ENCODE measurements around the gene FOXA1.

The FOXA1 gene

GRCh38 chr14:37602605-37603453 lies 7.8 kb upstream of the FOXA1 start:
- DNase-seq (ENCODE audit: low read depth in 2 of 2), result no peak

DNA sequence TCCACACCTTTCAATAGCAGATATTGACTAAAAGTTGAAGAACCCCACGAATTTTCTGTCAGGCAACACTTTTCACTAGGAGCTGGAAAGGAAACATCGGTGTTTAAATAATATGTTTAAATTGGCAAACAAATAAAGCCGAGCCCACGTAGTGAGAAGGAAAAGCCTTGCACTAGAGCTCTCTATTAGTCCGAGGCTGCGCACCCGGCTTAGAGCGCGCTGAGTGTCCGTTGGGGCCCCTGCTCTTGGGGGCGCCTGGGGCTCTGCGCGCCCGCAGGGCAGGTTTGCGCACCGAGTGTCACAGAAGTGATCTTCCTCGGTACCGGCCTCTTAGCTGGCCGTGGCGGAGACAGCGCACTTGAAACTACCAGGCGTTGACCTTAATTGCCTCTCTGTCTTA lies 6.8 kb upstream of the FOXA1 start:
- no peak for DNase-seq (ENCODE audit: low read depth in 2 of 2)

DNA sequence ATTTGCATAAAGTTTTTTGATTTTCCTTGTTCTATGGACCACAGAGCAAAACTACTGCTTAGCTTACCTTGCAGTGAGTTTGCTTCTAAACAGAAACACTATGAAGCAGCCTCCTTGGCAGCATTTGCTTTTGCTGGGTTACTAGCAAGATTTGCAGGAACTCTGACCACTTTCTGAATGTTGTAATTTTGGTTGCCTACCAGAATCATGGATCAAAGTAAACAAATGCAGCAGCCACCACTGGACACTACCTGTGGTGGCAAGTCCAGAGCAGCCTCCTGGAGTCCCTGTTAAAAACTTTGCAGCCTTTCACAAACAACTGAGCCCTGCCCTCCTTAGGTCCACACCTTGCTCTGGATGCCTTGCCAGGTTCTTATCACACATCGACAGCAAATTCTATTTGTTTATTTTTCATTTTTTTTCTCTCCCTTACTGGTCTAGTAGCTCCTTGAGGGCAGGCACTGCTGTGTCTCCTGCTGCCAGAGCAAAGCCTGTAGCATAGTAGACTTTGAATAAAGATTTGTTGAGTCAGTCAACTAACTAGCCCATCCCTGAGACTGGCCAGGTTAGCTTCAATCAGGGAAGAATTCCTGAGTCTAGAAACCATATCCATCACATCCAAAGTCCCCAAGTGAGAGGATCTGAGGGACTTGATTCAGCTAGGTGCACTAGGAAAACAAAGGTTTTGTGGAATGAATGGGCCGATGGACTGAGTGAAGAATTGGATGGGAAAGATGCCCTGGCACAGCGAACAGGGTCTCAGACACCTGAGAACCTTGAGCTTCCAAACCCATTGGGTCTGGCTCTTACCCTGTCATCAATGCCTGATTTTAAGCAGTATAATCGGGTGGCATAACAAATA lies 6.1 kb upstream of the FOXA1 start:
- no peak for DNase-seq (ENCODE audit: low read depth in 2 of 2)

DNA sequence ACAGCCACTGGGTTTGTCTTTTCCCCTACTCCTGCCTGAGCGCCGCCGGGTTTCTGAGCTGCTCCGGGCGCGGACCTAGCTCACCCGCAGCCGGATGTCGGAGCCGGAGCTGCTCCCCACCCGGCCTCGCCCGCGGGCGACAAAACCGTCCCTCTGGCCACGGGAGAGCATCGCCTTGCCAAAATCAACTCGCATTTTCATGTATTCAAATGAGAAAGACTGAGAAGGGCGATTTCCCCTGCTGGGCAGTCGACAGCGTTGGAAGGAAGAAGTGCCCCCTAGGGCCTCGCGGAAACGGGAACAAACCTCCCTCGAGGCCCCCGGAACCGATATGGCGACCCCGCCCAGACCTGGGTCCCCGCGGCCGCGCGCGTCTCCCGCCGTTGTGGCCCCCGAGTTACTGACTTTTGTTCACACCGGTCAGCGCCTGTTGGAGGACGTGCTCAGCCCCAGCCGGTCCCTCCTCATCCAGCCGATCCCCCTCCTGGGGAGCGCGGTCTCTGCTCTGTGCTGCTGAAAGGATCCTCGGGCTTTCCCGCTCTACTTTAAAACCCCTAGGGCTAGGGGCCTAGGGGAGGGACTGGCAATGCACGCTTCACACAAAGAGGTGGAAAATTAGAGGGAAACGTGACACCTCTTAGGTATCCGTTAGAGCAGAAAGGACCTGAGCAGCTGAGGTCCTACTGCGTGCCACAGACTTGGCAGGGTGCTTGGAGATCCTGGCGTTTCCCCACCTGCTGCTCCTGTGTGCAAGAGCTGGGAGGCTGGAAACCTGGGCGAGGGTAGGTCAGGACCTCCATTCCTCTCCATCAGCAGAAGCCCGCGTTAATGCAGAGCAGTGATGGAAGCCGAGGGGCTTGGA lies 4.7 kb upstream of the FOXA1 start:
- DNase-seq (ENCODE audit: low read depth in 2 of 2), result no peak

GRCh38 chr14:37598747-37599506 lies 3.9 kb upstream of the FOXA1 start:
- DNase-seq (ENCODE audit: low read depth in 2 of 2), result no peak

- DNase-seq (ENCODE audit: low read depth in 2 of 2), result no peak
Measured at GRCh38 chr14:37597914-37598746, 3.1 kb upstream of the FOXA1 start.

- DNase-seq (ENCODE audit: low read depth in 2 of 2), result no peak
Measured at GRCh38 chr14:37597538-37597913, 2.5 kb upstream of the FOXA1 start.

GRCh38 chr14:37596790-37597472 lies 1.9 kb upstream of the FOXA1 start:
- DNase-seq (ENCODE audit: low read depth in 2 of 2), result no peak

DNA sequence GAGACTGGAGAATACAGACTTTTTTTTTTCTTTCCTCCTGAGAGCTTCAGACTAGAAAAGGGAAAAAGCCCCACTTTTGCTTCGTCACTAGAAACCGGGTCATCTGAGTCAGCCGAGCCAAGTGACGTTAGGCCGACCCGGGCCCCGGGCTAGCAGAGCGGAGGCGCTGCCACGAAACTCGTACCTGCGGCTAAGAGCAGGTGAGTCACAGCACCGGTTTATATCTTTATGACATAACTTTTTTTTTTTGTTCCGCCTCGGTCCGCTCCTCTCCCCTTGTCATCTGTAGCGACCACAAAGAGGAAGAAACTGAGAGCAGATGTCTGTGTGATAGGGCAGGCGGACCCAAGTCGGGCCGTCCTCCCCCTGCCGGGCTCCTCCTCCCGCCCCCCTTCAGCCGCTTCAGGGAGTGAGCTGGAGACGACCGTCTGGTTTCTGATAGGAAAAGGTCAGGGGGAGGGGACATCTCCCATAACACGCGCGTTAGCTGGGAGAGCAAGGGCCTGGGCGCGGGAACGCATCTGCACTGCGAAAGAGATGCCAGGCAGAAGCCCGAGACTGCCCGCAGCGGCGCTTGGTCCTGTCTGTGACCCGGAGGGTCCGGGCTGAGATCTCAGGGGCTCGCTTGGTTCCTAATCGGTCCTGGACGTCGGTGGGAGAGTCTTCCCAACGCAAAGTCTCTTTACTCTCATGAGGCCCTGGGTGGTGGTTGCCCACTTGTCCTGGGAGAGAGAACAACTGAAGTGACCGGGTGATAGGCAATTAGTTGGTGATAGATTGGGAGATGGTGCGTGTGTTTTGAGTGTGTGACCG lies 966 bp upstream of the FOXA1 start:
- DNase-seq (ENCODE audit: low read depth in 2 of 2), result peak in 1 of 2 donors; percentile 46

- DNase-seq (ENCODE audit: low read depth in 2 of 2), result no peak
Measured at GRCh38 chr14:37594238-37594970, 645 bp downstream of the FOXA1 start.

- no peak for DNase-seq (ENCODE audit: low read depth in 2 of 2)
Measured at GRCh38 chr14:37593511-37594237, 1.4 kb downstream of the FOXA1 start.

GRCh38 chr14:37592482-37593408 lies 2.3 kb downstream of the FOXA1 start:
- no peak for DNase-seq (ENCODE audit: low read depth in 2 of 2)

DNA sequence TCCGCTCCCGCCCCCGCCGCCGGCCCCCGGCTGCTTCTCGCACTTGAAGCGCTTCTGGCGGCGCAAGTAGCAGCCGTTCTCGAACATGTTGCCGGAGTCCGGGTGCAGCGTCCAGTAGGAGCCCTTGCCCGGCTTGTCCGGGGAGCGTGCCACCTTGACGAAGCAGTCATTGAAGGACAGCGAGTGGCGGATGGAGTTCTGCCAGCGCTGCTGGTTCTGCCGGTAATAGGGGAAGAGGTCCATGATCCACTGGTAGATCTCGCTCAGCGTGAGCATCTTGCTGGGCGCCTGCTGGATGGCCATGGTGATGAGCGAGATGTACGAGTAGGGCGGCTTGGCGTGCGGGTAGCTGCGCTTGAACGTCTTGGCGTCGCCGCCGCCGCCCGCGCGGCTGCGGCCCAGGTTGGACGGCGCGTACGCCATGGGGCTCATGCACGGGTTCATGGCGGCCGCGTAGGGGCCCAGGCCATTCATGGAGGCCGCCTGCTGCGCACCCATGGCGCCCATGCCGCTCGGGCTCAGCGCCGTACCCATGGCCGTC lies 3.0 kb downstream of the FOXA1 start:
- DNase-seq (ENCODE audit: low read depth in 2 of 2), result no peak

- DNase-seq (ENCODE audit: low read depth in 2 of 2), result no peak
Measured at GRCh38 chr14:37591311-37591940, 3.6 kb downstream of the FOXA1 start.

- DNase-seq (ENCODE audit: low read depth in 2 of 2), result no peak
Measured at GRCh38 chr14:37590428-37591139, 4.5 kb downstream of the FOXA1 start.
